HepG2 (cell line): ENCODE measurements around the gene NAGS. TPM values are rescaled to one million over a fixed set of nuclear protein-coding genes. Genes with fewer than 3 reads are reported as not detected.

ENCODE experiments used
- ATRX ChIP-seq: sonication (generic); formaldehyde crosslinking; IDR thresholded peaks from 2 replicates; pipeline ENCODE4 v1.4.0; 2020; ENCODE audit warnings: missing genetic modification reagents, borderline replicate concordance
- ETV6 ChIP-seq: sonication (generic); formaldehyde crosslinking; conservative IDR thresholded peaks from 2 replicates; pipeline ENCODE4 v1.4.0; 2020; ENCODE audit warnings: missing genetic modification reagents
- HNRNPL ChIP-seq: fragments of 200-400 bp; formaldehyde crosslinking; IDR thresholded peaks from 2 replicates; pipeline ENCODE4 v1.6.1; 2017; ENCODE audit warnings: mild to moderate bottlenecking, low read depth, low read length
- KIAA2018 ChIP-seq: sonication (generic); formaldehyde crosslinking; IDR thresholded peaks from 2 replicates; pipeline ENCODE4 v1.5.0; 2020; ENCODE audit warnings: mild to moderate bottlenecking, missing genetic modification reagents, borderline replicate concordance
- MXD4 ChIP-seq: IDR thresholded peaks from 2 replicates; pipeline ENCODE4 v1.6.1; 2016; ENCODE audit warnings: mild to moderate bottlenecking, missing biosample characterization, missing genetic modification reagents
- RCOR2 ChIP-seq: IDR thresholded peaks from 2 replicates; pipeline ENCODE4 v1.6.1; 2016; ENCODE audit warnings: missing biosample characterization, missing genetic modification reagents
- SOX13 ChIP-seq, 3 experiments: fragments of 450-650 bp in 1 of 3; sonication (generic) in 1 of 3; formaldehyde crosslinking in 1 of 3; IDR thresholded peaks in 2 of 3; conservative IDR thresholded peaks in 1 of 3; 2 replicates each; pipeline versions ENCODE4 v1.5.0 to v1.6.1; 2016 to 2020; ENCODE audit warnings: antibody characterized with exemption in 1 of 3, mild to moderate bottlenecking in 1 of 3, missing compliant biosample characterization in 1 of 3, missing genetic modification reagents in 1 of 3, moderate library complexity in 1 of 3
- TFAP4 ChIP-seq: sonication (generic); IDR thresholded peaks from 2 replicates; pipeline ENCODE4 v1.6.1; 2016; ENCODE audit warnings: low read depth, borderline replicate concordance
- ZBTB46 ChIP-seq: sonication (generic); formaldehyde crosslinking; IDR thresholded peaks from 2 replicates; pipeline ENCODE4 v1.4.0; 2020; ENCODE audit warnings: mild to moderate bottlenecking, missing genetic modification reagents, borderline replicate concordance
- ZFX ChIP-seq: sonication (generic); formaldehyde crosslinking; IDR thresholded peaks from 2 replicates; pipeline ENCODE4 v1.4.0; 2020; ENCODE audit warnings: mild to moderate bottlenecking, low read depth, missing genetic modification reagents, moderate library complexity
- ZMYM2 ChIP-seq: sonication (generic); formaldehyde crosslinking; IDR thresholded peaks from 2 replicates; pipeline ENCODE4 v1.8.0; 2022; ENCODE audit warnings: mild to moderate bottlenecking, missing genetic modification reagents
- ZMYM3 ChIP-seq: sonication (generic); formaldehyde crosslinking; IDR thresholded peaks from 2 replicates; pipeline ENCODE4 v1.5.1; 2020; ENCODE audit warnings: mild to moderate bottlenecking, missing genetic modification reagents
- ZNF143 ChIP-seq: sonication (generic); formaldehyde crosslinking; IDR thresholded peaks from 2 replicates; pipeline ENCODE4 v1.4.0; 2020; ENCODE audit warnings: missing genetic modification reagents
- ZNF329 ChIP-seq: sonication (generic); formaldehyde crosslinking; IDR thresholded peaks from 2 replicates; pipeline ENCODE4 v1.9.0; 2021; ENCODE audit warnings: low read depth, mild to moderate bottlenecking, missing genetic modification reagents
- ZNF567 ChIP-seq: sonication (generic); formaldehyde crosslinking; IDR thresholded peaks from 2 replicates; pipeline ENCODE4 v1.8.1; 2023; ENCODE audit warnings: mild to moderate bottlenecking, missing genetic modification reagents, borderline replicate concordance
- ZNF674 ChIP-seq: sonication (generic); formaldehyde crosslinking; IDR thresholded peaks from 2 replicates; pipeline ENCODE4 v1.5.0; 2020; ENCODE audit warnings: low read depth, mild to moderate bottlenecking, missing genetic modification reagents
- polyA plus RNA-seq, 8 experiments: library from polyadenylated mRNA; depleted of rRNA in 3 of 8; stranded (reverse) in 7 of 8; unstranded in 1 of 8; fragments of >200 nt; fragmentation: Illumina TruSeq in 4 of 8; extraction: Trizol in 4 of 8; gene quantifications; 2 replicates each; pipeline versions ENCODE4 v1.2.1 to v1.2.3, GENCODE V29; 2011 to 2016; ENCODE audit warnings: low read depth in 4 of 8, missing spikeins in 1 of 8, mixed read lengths in 1 of 8; ENCODE audit not compliant: insufficient read depth in 1 of 8
- total RNA-seq, 5 experiments: library from RNA; depleted of rRNA; stranded (reverse); fragments of >200 nt; fragmentation: Illumina TruSeq; extraction: Trizol; gene quantifications; 2 replicates each; pipeline ENCODE4 v1.2.3, GENCODE V29; 2016; ENCODE audit warnings: low read depth in 1 of 5

Gene NAGS
- total and polyA plus RNA-seq, 2 of the 13 experiments (the other 11 are each of a cell fraction or from before 2014, with no cell fraction given) = 4.3 to 5.1 TPM

GRCh38 chr17:43983515-43984411 lies 20.7 kb upstream of the NAGS start (continued):
- TF ChIP-seq KIAA2018 (peak; percentile 51; the same call in 1 of the 2 replicates), ZNF674 (CRISPR knock-in tag) (no peak), ZNF329 (peak; percentile 86; the same call in 1 of the 2 replicates), ZBTB46 (CRISPR knock-in tag) (peak; percentile 90; the same call in 1 of the 2 replicates), ATRX (CRISPR knock-in tag) (no peak), SOX13 (IDR thresholded peaks at IDR 0.05) (peak; percentile 65; the same call in 1 of the 2 replicates), SOX13 (CRISPR knock-in tag; conservative IDR thresholded peaks at IDR 0.05 in 1 of 2, IDR thresholded peaks at IDR 0.05 in 1 of 2) (peak in 1 of 2 experiments; percentile 83; a peak in 2 of 4 replicates), ETV6 (CRISPR knock-in tag) (peak; percentile 61; the same call in 1 of the 2 replicates), ZNF567 (CRISPR knock-in tag) (peak; percentile 64; the same call in 1 of the 2 replicates), ZMYM2 (CRISPR knock-in tag) (peak; percentile 93), TFAP4 (peak; percentile 70; the same call in 1 of the 2 replicates), ZNF143 (CRISPR knock-in tag) (no peak), HNRNPL (peak; percentile 21; the same call in 1 of the 2 replicates), MXD4 (CRISPR knock-in tag) (peak; percentile 85; the same call in 1 of the 2 replicates), RCOR2 (peak; percentile 55; the same call in 1 of the 2 replicates), ZFX (CRISPR knock-in tag) (peak; percentile 77), ZMYM3 (CRISPR knock-in tag) (peak; percentile 73; the same call in 1 of the 2 replicates)
